GM13977 (cell line): Measurements from ENCODE around the gene PPIL1.

Source experiments
- DNase-seq: peaks from one replicate; pipeline ENCODE4 v3.0.0; 2012; ENCODE audit warnings: low spot score
- CTCF ChIP-seq: IDR thresholded peaks from 2 replicates; pipeline ENCODE4 v1.5.1; 2012; ENCODE audit warnings: mild to moderate bottlenecking, control low read depth; ENCODE audit not compliant: insufficient read depth; ENCODE audit errors: extremely low read depth, missing control alignments
- in situ Hi-C: fragments of 300-500 bp; cut with MboI; formaldehyde crosslinking; loops from one replicate; pipeline ENCODE4 v1.12.0; 2022; ENCODE audit warnings: low sequenced_read_pairs, low pct_unique_long_range_greater_than_20kb, mixed read lengths, inconsistent platforms; ENCODE audit not compliant: unreplicated experiment

Gene PPIL1

GRCh38 chr6:36888654-36889481, 14.3 kb upstream of the PPIL1 start:
- in situ Hi-C loops: loop anchor here (10.0 kb wide), 1 partner anchor 326 kb away; no protein-coding TSS in a partner anchor
- no peak for TF ChIP-seq CTCF
- peak; percentile 28 for DNase-seq

GRCh38 chr6:36888115-36888643, 13.6 kb upstream of the PPIL1 start:
- TF ChIP-seq CTCF: no peak
- in situ Hi-C loops: loop anchor here (10.0 kb wide), 1 partner anchor 327 kb away; no protein-coding TSS in a partner anchor
- DNase-seq: no peak

- DNase-seq: no peak
- TF ChIP-seq CTCF: no peak
- in situ Hi-C loops: loop anchor here (10.0 kb wide), 1 partner anchor 328 kb away; no protein-coding TSS in a partner anchor
Measured at GRCh38 chr6:36886950-36887618, 12.5 kb upstream of the PPIL1 start.

- in situ Hi-C loops: loop anchor here (10.0 kb wide), 1 partner anchor 329 kb away; no protein-coding TSS in a partner anchor
- peak; percentile 91 for DNase-seq
- TF ChIP-seq CTCF: peak; percentile 80
Measured at GRCh38 chr6:36885461-36886401, 11.1 kb upstream of the PPIL1 start, which contains the start of gene C6orf89. TSS of gene C6orf89 (plus strand) at chr6:36885952. CDS start at chr6:36899445, 13,493 bp downstream.

GRCh38 chr6:36884610-36885009, 10.0 kb upstream of the PPIL1 start:
- no peak for DNase-seq
- no peak for TF ChIP-seq CTCF
- in situ Hi-C loops: loop anchor here (10.0 kb wide), 1 partner anchor 330 kb away; no protein-coding TSS in a partner anchor
